ENCODE results near the gene TAS1R2.
A peak's percentile ranks its signal among the peaks of the same experiment; 100 is the strongest.

The TAS1R2 gene

DNA sequence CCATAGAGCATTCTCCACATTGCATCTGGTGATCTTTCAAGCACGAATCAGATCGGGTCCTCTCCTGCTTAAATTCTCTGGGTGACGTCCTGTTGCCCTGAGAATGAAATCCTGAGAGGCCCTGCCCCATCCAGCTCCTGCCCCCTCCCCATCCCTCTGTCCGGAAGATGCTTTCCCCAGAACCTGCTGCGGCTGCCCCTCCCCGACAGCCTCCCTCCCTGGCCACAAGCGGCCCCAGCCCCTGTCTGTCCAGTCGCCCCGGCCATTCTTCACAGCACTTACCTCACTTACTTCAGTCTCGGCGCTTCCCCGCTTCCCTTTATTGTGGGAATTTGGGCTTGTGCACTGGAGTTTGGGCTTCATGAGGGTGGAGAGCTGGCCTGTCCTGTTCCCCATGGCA lies 40.3 kb downstream of the TAS1R2 start:
- no peak for DNase-seq

DNA sequence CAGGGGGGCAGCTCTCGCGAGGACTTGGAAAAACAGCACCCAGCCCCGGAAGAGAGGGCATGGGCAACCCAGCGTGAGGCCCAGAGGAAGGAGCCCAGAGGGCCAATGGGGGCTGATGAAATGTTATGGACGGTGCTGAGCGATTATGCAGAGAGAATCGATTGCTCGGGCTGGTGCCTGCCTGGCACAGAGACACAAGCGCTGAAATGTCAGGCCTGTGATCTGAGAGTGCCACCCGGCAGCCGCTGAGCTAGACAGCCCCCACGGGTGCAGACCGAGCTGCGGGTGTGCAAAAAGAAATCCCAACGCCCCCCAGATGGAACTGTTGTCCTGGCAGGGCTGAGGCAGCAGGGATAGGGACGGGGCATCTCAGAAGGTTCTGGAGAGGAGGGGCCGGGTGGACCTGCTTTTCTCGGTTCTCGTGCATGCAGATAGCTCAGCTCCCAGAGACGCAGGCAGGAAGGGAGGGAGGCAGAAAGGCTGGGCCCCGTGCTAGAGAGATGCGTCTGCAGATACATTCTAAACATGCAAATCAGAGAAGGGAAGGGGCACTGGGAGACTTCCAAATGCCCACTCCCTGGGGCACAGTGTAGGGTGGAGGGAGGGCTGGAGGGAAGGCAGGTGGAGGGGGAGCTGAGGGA lies 41.5 kb downstream of the TAS1R2 start:
- DNase-seq, result no peak

DNA sequence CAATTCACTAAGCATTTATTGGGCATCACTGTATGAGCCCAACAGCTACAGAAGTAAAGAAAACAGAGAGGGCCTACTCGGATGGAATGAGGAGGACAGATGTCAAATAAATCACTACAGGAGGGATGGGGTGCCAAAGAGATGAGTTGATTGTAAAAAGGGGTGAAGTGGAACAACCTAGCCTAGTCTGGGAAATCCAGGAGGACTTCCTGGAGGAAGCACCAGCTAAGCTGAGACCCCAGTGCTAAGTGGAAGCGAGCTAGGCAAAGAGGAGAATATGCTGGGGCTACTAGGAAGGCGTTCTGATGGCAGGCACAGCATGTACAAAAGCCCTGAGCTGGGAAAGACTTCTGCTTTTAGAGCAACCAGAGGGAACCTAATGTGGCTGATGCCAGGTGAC lies 42.1 kb downstream of the TAS1R2 start:
- DNase-seq, result no peak

DNA sequence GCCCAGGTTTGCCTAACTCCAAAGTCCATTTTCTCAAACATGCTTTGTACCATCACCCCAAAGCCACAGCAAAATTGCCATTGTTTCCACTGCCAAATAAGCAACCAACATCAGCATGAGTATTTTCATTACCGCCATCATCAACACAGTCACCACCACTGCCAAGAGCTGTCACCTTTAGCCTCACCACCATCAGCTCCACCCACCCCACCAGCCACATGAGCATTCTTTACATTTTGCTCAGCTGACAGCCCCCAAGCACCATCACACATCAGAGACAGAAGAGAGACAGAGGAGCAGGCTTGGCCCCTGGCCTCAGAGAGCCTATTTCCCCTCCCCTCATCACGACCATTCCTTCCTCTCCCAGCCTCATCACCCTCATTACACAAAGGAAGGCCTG lies 42.7 kb downstream of the TAS1R2 start:
- no peak for DNase-seq

DNA sequence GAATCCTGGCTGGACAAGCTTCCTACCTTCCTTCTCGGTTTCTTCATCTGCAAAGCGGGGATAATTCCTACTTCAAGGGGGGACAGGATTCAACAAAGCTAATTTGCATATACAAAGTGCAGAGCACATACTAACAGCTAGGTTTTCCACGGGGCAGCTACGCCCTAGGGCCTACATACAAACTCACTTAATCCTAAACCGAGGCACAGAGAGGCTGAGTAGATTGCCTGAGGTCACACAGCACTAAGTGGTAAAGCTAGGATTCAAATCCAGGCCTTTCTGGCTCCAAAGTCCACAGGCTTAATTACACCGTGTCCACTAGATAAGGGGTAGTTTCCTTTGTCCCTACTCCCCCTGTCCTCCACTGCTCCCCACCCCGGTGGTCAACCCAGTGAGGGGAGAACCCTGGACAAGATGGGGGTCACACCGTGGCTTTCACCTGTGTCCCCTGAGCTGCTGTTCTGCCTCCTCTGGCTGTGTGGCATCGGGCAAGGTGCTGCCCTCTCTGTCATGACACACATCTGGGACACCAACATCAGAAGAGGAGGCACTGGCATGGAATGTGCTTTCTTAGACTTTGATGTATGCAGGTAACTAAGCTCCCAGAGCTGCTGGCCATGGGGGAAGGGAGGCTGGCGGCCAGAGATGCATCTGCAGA lies 44.5 kb downstream of the TAS1R2 start:
- no peak for DNase-seq

DNA sequence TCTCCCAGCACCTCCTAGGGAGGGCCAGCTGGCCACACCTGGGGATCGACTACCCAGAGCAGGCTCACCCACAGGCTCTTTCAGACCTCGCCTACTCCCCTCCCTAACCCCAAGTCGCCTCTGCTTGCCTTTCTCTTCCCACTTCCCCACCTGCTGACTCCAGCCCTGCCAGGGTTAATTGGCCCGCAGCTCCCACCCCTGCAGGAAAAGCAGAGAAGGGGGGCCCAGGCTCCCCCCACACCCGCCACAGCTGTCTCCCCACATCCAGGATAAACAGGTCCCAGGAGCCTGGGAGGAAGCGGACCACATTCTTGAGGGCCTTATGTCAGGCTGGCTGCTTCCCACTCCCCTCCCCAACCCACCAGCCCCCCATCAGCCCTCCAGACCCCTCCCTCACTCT lies 45.0 kb downstream of the TAS1R2 start:
- DNase-seq, result no peak

DNA sequence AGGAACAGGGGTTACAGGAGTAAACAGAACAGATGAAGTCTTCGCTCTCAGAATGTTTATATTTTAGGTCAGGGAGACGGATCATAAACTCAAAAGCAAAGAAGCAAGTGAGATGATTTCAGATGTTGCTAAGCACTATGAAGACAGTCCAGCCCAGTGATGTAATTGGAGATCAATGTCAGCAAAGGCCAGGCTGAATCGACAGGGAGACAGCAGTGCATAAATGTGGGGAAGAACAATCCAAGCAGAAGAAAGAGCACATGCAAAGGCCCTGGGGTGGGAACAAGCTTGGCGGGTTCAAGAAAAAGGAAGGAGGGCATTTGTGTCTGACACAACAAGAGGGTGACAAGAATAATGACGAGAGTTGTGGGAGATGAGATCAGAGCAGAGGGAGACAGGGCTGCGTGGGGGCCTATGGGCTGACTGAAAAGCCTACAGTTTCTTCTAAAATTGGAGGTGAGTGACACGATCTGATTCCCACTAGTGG lies 47.0 kb downstream of the TAS1R2 start:
- DNase-seq, result no peak

DNA sequence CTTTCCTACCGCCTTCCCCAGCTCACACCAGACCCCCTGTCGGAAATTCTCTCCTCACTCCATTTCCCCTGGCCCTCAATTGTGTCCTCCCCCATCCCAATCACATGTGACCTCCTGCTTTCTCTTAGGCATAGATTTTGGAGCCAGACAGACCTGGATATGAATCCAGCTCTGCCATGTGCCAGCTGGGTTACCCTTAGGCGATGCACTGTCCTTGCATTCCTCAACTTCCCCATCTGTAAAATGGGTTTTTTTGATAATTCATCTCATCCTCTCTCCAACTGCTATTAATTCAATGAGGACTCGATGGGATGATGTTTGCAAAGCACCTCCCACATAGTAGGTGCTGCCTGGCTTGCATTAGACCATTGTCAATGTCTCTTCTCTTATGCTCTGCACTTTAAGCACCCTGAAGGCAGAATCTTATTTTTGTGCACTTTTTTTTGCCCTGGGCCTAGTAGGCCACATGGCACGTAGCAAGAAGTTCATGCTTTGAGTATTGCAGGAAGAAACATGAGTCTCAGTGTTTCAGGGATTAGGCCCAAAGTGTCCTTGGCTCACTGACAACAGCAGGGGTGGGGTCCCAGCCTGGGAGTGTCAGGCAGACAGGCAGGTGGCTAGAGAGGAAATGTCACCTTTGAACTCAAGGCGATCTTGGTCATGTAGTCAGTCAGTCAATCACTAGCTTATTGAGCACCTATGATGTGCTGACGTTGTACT lies 47.6 kb downstream of the TAS1R2 start:
- no peak for DNase-seq

DNA sequence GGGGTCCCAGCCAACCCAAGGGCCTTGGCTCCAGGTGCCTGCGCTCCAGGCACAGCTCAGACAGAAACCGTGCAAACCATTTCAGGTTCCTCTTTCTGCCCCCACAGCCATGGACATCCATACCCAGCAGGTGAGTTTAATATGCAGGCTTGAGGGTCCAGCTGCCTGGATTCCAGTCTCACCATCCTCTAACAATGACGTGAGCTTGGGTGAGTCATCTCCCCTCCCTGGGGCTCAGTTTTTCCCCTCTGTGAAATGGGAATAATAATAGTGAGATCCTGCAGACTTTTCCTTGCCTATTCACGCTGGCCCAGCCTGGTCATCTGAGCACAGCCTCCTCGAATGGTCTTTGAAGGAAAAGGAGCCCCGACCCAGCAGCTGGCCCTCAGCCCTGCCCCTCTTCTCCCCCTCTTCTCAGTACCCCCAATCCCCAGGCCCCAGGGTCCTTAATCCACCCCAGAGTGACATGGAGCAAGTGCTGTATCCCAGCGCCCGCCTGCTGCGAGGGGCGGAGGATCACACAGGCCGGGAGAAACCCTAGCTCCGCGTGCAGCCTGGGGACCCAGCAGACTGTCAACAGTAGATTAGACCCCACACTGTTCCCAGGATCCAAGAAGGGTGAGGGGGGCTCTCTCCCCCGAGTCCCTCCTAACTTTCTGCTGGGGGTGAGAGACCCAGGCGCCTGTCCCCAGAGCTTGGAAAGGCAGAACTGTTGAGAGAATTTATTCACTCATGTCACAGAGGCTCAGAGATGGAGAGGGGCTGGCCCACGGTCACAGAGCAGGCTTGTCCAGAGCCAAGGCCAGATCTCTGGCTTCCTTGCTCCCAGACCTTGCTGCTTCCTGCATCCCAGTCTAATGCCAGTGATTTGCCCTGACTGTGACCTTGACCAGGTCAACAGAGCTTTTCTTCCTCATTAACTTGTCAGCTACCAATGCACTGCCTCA lies 49.2 kb downstream of the TAS1R2 start:
- DNase-seq, result no peak

DNA sequence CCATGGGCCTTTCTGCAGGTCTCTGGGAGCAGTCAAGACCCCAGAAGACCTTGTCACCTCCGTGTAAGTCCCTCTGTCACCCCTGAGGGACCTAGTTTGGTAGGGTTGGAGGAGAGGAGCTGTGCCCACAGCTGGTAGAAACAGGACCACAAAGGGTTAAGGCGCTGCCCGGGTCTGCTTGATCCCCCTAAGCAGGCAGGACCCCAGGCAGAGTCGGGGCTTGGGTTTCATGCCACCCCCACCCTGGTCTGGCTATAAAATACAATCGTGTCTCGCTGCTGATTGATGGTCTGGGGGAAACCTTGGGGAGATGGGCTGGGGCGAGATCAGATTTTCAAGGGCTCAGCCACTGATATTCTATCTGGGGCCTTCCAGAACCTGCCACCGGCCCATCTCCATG lies 50.9 kb downstream of the TAS1R2 start:
- no peak for DNase-seq

DNA sequence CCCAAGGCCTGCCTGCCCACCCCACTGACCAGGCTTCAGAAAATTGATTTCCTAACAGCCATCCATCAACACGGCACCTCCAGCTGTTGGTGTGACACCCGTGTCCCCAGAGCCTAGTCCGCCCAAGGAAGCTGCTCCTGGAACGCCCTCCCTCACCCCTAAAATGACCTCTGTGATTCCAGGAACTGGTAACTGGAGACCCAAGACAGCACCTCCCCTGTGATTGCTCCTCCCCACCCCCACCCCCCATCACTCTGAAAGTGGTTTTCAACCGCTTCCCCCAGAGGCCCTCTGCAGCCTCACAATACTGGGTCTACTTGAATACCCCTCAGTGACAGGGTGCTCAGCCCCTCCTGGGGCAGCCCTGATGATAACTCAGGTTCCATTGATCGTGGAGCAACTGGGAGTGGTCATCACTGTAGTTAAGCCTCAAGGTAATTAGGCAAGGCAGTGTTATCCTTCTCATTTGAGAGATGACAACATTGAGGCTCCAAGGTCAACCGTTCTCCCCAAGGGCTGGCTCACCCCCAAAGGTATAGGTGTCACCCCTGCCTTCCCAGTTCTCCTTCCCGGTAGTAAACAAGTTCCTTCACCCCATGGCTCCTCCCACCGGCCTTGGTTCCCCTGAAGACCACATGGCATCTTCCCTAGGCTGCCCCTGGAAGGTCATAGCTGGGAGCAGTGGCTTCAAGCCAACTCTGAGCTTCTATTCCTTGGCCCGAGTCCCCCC lies 52.0 kb downstream of the TAS1R2 start:
- no peak for DNase-seq

DNA sequence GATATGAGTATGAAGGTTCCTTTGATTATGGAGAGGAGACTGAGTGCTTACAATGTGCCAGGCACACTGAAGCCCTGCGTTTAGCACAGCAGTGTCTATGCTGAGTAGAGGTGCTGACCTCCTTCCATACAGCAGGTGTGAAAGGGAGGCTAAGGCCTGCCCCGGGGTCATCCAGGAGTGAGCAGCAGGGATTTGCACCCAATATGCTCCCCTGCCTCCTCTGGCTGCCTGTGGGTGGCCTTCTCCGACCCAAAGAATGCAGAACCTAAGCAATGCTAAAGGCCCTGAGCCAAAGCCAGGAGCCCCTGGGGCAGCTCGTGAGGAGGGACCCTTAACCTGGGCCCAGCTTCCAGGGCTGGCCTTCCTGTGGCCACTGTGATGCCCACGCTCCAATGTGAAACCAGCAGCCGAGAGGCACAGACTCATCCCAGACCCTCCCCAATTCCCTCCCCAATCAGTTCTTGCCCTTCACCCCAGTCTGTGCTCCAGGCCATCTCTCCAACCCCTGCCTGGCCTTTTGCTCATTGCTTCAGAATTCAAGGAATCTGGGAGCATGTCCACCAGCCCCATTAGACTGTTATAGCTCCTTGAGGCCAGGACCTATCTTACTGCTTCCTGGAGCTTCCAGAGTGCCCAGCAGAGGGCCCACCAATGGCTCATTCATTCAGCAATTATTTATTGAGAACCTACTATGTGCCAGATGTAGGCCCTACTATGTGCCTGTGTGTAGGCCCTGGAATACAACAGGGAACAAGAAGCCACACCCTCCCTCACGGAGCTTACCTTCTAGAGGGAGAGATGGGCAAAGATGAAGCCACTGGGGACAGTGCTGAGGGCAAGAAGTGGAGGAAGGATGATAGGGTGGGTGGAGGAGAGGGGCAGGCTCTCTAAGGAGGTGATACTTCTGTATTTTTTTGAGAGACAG lies 53.3 kb downstream of the TAS1R2 start:
- DNase-seq, result no peak

DNA sequence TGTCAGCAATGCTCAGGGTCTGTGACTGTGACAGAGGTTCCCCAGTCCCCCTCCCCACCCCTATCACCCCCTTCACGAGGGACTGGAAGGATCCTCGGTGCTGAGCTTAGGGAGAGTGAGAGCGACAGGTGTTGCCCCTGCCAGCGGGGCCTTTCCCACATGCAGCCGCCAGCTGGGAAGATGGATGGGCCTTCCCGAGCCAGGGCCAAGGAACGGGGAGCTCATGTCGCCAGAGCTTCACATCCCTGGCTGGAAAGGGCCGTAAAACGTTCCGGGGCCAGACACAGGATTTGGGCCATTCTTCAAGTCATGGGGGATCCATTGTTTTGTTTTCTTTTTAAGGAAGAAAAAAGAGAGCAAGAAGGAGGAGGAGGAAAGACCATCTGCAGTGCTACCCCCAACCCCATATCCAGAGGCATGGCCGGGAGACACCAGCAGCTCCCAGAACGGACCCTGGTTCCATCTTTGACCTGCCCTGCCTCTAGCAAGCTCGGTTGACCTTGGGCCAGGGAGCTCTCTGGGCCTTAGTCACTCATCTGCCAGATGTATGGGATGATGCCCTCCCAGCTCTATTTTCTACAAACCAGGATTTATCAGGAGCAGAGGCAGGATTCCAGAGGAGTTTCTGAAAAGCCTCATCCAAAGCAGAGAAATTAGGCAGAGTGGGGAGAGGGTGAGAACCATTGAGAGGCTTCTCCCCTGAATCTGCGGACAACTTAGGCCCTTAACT lies 54.1 kb downstream of the TAS1R2 start:
- DNase-seq, result no peak

DNA sequence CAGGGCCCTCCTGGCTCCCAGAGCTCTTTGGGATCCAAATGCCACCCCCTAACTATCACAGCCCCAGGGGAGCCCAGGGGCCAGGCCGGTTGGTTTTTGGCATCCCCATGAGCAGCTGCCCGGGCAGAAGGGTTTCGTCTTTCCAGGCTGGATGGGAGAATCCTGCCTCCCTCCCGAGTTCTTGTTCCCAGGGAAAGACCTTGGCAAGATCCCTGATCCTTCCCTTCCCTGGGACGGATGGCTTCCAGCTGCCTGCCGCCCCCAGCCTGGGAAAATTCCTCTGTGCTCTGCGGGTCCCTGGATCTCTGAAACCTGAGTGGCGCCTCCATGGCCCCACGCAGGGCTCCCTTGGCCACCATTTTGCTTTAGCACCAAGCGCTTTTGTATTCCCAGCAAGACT lies 55.6 kb downstream of the TAS1R2 start:
- no peak for DNase-seq

DNA sequence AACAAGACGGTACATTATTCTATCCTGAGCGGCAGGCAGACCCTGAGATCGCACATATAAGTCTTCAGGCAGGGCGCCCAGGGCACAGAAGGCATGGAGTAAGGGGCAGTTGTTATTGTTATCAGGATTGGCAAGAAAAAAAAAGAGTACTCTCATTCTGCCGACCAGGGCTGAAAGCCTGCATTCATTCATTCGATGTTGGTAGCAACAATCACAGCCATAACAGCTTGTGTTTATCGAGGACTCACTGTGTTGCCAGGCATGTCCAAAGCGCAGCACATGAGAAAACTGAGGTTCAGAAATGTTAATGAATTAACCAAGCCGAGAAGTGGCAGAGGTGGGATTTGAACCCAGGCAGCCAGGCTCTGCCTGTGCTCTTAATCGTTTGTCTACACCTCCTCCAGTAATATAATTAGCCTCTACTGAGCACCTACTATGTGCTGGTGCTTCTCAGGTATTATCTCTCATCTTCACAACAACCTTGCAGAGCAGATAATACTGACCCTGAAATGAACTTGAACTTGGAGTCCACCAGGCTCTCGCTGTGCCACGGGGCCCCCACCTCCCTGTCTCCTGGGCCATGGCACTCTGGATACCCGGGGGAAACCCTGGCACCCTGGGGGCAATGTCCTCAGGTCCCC lies 56.2 kb downstream of the TAS1R2 start:
- peak; percentile 9 for DNase-seq

DNA sequence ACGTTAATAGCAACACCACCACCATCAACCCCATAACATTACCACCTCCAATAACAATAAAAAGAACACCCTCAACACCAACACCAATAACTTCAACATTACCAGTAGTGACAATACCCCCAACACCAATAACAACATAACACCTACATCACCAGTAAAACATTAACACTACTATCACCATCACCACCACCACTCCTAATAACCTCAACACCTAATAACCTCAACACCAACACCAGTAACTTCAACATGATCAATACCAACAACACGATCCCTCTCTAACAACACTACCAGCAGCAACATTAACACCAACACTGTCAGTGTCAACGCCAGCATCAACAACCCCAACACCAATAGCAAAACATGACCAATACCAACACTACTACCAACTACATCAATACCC lies 57.2 kb downstream of the TAS1R2 start:
- no peak for DNase-seq

DNA sequence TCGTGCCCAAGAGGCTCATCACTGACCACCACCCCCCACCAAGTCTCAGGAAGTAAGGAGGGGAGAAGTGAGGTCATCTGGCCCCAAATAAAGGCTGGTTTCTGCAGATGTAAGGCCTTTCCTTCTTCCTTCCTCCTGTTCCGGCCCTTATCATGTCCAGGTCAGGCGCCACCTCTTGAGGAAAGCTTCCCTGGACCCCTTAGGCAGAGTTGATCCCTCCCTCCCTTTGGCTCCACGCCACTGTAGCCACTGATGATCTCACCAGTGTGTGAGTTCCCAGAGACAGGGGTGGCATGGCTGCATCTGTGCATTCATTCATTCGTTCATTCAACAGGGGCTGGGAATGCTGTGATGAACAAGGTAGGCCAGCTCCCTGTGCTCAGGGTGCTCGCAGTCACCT lies 59.2 kb downstream of the TAS1R2 start:
- no peak for DNase-seq

DNA sequence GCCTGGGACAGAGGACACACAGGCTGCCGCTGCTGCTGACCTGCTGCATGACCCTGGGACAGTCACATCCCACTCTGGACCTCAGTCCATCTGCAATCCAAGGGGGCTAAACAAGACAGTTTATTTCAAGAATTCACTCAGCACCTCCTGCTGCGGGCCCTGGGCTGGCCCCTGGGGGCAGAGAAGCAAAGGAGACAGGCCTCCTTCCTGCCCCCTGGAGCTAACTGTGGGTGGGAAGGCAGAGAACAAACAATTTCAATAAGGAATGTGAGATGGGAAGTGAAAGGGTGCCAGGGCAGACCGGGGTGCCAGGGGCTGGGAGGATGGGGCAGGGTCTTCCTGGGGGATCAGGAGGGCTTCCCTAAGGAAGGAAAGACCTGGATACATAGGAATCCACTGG lies 60.0 kb downstream of the TAS1R2 start:
- DNase-seq, result no peak

DNA sequence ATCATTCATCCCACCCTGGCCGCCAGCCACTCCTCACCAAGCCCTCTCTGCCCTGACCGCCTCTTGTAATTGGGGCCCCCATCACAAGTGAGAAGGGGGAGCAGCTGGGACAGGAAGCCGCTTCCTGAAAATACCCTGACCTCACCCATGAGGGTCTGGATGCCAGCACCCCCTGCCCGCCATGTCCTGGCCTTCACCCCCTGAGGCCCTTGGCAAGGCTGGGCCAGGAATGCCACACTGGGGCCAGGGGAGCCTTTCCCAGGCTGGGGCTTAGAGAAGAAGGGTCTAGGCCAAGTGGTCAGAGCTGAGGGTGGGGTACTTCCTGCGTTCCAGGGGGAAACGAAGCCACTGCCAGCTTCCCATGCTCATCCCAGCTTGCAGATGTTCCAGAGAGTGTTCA lies 60.5 kb downstream of the TAS1R2 start:
- no peak for DNase-seq

DNA sequence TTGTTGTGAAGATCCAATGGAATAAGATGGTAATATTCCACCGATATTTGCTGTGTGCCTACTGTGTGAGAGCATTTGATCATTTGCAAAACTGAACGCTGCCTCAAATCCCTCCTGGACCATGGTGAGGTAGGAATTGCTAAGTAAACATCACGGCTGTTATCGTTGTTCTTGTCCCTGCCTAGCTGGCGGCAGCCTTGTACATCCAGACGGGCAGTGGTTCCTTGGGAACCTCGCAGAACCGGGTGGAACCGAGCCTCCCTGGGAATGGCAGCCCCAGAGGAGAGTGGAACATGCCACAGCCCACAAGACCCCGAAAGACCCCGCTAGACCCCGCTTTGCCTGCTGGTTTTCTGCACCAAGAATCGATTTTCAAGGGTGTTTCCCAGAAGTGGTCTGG lies 60.9 kb downstream of the TAS1R2 start:
- no peak for DNase-seq
